Epithelial cell of proximal tubule (primary cell): Measurements from ENCODE around the gene LONP2. TPM values are rescaled to one million over a fixed set of nuclear protein-coding genes. Genes with fewer than 3 reads are reported as not detected.
"Not testable (repeated sequence)": the region's sequence is repeated elsewhere in the genome, so short reads cannot be mapped to it uniquely, and the experiment has no call there.

Experiments used
- DNase-seq: peaks from one replicate; pipeline ENCODE4 v3.0.0-alpha.2; 2011; ENCODE audit warnings: low read depth
- H3K4me3 ChIP-seq: 2 replicates; pipeline ENCODE4 v1.5.1; 2011; ENCODE audit warnings: low read depth, mild to moderate bottlenecking, low read length
- total RNA-seq: library from RNA; depleted of rRNA; stranded (reverse); fragments of >200 nt; gene quantifications from 2 replicates; pipeline ENCODE4 v1.2.3, GENCODE V29; 2015
- TF ChIP-seq, protein P1 (sequence below): conservative IDR thresholded peaks from 2 replicates; pipeline ENCODE4 v1.5.1; 2012; ENCODE audit warnings: low read depth, mild to moderate bottlenecking, low read length

LONP2 gene
- total RNA-seq, 1 donor from 2014 or later: 23.7 TPM

DNA sequence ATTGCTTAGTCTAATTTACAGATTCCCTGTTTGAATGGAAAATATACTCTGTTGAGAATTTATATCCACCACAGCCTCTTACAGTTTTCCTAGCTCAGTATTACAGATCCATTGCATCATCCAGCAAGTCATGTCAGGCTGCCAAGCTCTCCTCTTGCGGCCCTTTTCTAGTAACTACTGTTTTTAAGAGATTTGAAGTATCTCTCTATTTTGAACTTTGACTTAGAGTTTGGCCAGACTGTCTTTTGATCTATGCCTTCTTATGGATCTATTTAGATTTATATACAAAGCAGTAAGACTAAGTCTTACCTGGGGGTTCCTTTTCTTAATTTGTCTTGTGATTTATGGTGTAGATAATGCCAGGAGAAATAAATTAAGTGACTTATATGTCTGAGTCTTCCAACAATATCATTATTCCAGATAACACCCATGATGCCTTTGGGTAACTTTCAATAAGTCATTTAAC, 56.3 kb downstream of the LONP2 start:
- DNase-seq: no peak
- TF ChIP-seq, protein P1, sequence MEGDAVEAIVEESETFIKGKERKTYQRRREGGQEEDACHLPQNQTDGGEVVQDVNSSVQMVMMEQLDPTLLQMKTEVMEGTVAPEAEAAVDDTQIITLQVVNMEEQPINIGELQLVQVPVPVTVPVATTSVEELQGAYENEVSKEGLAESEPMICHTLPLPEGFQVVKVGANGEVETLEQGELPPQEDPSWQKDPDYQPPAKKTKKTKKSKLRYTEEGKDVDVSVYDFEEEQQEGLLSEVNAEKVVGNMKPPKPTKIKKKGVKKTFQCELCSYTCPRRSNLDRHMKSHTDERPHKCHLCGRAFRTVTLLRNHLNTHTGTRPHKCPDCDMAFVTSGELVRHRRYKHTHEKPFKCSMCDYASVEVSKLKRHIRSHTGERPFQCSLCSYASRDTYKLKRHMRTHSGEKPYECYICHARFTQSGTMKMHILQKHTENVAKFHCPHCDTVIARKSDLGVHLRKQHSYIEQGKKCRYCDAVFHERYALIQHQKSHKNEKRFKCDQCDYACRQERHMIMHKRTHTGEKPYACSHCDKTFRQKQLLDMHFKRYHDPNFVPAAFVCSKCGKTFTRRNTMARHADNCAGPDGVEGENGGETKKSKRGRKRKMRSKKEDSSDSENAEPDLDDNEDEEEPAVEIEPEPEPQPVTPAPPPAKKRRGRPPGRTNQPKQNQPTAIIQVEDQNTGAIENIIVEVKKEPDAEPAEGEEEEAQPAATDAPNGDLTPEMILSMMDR: no peak
- no peak overlapping the region for H3K4me3 ChIP-seq

DNA sequence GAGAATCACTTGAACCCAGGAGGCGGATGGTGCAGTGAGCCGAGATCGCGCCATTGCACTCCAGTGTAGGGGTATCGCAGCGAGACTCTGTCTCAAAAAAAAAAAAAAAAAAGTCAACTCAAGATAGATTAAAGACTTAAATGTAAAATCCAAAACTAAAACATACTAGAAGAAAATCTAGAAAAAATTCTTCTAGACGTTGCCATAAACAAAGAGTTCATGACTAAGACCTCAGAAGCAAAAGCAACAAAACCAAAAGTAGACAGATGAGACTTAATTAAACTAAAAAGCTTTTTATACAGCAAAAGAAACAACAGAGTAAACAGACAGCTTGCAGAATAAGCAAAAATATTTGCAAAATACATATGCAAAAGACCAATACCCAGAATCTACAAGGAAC, 64.4 kb downstream of the LONP2 start:
- TF ChIP-seq, protein P1: no peak
- H3K4me3 ChIP-seq: no peak overlapping the region
- no peak for DNase-seq

DNA sequence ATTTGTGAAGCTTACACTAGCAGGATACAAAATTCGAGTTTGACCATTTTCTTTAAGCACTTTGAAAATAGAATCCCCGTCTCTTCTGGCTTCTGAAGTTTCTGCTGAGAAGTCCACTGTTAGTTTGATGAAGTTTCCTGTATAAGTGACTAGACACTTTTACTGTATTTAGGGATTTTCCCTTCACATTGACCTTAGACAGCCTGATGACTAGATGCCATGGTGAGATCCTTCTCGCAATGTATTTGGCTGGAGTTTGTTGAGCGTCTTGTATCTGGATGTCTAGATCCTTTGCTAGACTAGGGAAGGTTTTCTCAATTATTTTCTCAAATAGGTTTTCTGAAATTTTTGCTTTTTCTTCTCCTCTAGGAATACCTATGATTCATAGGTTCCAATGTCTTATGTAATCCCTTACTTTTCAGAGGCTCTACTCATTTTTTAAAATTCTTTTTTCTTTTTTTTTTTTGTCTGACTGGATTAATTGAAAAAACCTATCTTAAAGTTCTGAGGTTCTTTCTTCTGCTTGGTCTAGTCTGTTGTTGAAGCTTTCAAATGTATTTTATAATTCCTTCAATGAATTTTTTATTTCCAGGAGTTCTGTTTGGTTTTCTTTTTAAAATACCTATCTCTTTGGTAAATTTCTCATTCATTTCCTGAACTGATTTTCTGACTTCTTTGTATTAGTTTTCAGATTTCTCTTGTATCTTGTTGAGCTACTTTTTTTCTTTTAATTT, 67.0 kb downstream of the LONP2 start:
- no peak for DNase-seq

DNA sequence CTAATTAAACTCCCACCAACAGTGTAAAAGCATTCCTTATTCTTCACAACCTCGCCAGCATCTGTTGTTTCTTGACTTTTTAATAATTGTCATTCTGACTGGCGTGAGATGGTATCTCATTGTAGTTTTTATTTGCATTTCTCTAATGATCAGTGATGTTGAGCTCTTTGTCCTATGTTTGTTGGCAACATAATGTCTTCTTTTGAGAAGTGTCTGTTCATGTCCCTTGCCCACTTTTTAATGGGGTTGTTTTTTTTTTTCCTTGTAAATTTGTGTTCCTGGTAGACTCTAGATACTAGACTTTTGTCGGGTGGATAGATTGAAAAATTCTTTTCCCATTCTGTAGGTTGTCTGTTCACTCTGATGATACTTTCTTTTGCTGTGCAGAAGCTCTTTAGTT, 69.8 kb downstream of the LONP2 start:
- H3K4me3 ChIP-seq, DNase-seq: not testable (repeated sequence)

More for the DNA sequence above, 67.0 kb downstream of the LONP2 start:
- TF ChIP-seq, protein P1: no peak
- H3K4me3 ChIP-seq: no peak overlapping the region

DNA sequence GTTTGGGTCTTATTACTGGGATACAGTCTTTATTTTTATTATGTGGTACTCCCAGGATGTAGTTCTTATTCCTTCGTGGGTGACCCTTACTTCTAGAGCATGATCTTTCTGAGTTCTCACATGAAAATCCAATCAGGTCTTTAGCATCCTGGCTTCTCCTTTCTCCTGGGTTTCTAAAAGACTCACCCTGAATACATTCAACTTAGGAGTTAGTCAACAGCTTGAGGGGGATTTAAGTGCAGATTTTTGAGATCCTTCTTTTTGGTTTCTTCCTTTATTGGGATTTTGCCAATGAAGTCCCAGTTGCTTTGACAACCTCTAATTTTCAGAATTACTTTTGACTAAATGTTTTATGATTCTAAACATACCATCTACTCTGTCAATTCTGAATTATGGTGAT, 72.9 kb downstream of the LONP2 start:
- no peak for DNase-seq
- H3K4me3 ChIP-seq: no peak overlapping the region
- TF ChIP-seq, protein P1: no peak

DNA sequence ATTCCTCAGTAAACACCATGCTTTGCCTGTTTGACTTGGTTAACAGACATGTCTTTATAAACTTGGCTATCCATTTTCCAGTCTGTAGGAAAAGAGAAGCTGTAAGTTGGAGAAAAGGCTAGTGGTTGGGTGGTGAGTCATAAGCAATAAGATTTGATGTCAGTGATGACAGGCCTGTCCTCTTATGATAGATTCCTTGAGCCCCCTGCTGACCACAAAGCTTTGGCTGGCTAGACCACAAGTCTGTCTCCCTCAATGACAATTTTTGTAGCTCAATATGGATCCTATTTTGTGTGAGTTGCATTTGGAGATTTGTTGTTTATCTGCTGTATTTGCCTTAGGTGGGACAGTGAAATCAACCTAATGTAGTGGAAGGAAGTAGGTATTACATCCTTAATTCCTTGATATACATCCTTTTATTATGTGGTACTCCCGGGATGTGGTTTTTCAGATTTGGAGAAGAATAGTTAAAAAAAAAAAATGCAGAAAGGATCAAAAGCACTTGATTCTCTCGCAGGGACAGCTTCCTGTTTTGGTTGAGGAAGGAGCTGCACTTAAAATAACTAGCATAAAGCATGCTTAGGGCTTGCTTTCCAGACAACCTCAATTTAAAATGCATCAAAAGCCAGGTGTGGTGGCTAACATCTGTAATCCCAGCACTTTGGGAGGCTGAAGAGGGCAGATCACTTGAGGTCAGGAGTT, 73.7 kb downstream of the LONP2 start:
- TF ChIP-seq, protein P1: no peak
- no peak for DNase-seq
- no peak overlapping the region for H3K4me3 ChIP-seq

DNA sequence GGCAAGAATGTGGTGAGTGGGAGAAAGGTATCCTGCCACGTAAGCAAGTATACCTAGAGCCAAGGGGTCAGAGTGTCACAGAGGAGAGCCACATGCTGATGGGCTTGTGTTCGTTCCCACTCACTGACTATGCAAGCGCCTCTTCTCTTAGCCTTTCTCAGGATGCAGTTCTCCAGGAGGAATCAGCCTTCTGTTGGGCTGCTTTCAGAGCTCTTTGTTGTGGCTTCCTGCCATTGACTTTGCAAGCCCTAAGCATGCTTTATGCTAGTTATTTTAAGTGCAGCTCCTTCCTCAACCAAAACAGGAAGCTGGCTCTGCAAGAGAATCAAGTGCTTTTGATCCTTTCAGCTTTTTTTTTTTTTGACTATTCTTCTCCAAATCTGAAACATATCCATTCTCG, 74.5 kb downstream of the LONP2 start:
- no peak overlapping the region for H3K4me3 ChIP-seq
- DNase-seq: no peak
- TF ChIP-seq, protein P1: no peak
